ENCODE data around the gene BMF.
"Not testable (repeated sequence)": the region's sequence is repeated elsewhere in the genome, so short reads cannot be mapped to it uniquely, and the experiment has no call there.

The BMF gene

GRCh38 chr15:40128766-40129660, 20.3 kb upstream of the BMF start:
- no peak for DNase-seq

- no peak for DNase-seq
Observed at GRCh38 chr15:40125950-40126349, 17.3 kb upstream of the BMF start.

DNA sequence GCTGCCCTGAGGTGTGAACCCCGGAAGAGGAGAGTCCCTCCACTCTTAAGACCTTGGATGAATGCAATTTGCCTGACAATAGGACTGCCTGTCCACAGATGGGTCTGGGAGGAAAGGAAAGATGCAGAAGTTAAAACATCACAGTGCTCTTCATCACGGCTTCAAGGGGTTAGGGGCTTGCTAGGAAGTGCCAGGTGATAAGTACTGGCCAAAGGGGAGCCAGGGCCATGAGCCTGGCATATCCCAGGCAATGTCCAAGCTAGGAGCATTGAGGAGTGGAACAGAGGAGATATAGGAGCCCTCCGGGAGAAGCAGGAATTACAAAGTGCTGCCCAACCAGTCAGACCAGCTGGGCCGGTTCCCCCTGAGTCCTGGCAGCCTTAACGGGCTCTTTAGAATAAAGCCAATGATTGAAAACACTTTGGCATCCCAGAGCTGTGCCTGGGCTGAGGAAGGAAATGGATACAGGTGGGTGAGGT, 16.2 kb upstream of the BMF start:
- not testable (repeated sequence) for DNase-seq

DNA sequence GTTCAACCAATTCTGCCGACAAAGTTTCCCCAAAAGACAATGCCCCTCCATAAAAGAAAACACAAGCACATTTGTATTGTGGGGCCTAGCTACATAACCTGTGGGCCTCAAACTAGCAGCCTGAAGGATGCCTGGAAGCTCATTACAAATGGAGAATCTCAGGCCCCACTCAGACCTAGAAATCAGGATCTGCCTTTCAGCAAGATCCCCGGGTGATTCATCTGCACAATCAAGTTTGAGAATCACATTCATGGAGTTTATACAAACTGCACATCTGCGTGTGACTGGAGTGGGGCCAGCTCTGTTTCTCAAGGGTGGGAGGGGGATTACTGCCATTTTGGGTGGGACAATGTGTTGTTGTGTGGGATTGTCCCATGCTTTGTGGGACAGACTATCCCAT, 15.7 kb upstream of the BMF start:
- DNase-seq, result not testable (repeated sequence)

- DNase-seq, result not testable (repeated sequence)
Observed at GRCh38 chr15:40123863-40124262, 15.2 kb upstream of the BMF start.

GRCh38 chr15:40122989-40123388, 14.3 kb upstream of the BMF start:
- DNase-seq, result not testable (repeated sequence)

GRCh38 chr15:40121911-40122638, 13.4 kb upstream of the BMF start:
- DNase-seq, result no peak

DNA sequence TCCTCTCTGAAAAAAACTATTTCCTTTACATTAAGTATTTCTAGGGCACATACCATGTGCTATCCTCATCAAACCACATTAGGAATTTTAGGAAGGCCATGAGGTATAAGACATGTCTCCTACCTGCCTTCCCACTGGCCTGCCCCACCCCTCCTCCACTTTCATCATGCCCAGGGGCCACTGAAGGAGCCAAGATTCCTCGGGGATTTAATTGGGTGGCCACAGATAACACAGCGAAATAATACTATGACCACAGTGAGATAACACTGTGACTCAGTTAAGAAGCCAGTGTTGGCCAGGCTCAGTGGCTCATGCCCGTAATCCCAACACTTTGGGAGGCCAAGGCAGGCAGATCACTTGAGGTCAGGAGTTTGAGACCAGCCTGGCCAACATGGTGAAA, 9.8 kb upstream of the BMF start:
- no peak for DNase-seq

- DNase-seq, result no peak
Observed at GRCh38 chr15:40115670-40116093, 7.0 kb upstream of the BMF start.

- not testable (repeated sequence) for DNase-seq
Observed at GRCh38 chr15:40115106-40115505, 6.4 kb upstream of the BMF start.

DNA sequence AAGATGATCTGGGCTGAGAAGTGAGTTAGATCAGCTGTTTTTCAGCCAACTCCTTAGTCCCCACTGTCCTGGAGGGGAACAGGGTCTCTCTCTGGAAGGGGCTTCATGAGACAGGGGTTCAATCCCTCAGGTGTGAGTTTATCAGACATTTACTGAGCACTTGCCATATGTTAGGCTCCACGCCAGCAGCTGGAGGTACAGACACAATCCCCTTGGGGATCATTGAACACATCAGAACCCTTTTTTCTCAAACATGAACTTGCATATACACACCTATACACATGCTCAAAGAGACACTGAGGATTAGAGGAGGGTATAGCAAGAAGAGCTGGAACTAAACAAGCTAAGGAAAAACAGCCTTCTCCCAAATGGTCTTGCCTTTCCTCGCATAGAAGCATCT, 5.5 kb upstream of the BMF start:
- no peak for DNase-seq

DNA sequence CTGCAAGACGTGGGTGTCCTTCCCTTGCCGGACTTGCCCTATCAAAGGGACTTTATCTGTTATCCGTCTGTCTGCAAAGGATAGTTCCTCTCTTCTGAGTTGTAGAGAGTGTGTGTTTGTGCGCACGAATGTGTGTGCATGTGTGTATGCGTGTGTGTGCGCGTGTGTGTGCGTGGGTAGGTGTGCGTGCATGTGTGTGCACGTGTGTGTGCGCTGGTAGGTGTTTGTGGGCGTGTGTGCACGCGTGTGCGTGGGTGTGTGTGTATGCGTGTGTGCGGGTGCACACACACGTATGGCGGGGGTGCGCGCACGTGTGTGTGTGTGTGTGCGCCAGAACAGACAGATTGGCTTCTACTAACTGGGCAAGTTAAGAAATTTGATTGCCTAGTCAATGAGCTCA, 4.1 kb upstream of the BMF start:
- DNase-seq, result no peak

DNA sequence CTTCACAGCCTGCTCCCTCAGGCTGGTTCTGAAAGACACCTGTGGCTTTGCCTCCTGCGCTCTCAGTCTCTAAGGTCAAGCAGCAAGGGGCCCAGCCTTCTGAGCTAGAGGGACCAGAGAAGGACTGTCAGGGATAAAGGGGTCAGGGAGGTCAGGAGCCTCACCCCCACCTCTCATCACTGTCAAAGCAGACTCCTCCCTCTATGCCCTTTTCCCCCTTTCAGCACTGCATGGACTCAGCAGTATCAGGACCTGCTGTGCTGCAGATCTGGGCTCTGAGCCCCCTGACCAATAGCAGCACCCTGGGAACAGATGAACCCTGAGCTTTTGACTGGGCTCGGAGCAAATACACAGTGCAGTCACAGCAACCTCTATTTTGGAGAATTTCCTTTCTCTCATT, 3.2 kb upstream of the BMF start:
- DNase-seq, result no peak

DNA sequence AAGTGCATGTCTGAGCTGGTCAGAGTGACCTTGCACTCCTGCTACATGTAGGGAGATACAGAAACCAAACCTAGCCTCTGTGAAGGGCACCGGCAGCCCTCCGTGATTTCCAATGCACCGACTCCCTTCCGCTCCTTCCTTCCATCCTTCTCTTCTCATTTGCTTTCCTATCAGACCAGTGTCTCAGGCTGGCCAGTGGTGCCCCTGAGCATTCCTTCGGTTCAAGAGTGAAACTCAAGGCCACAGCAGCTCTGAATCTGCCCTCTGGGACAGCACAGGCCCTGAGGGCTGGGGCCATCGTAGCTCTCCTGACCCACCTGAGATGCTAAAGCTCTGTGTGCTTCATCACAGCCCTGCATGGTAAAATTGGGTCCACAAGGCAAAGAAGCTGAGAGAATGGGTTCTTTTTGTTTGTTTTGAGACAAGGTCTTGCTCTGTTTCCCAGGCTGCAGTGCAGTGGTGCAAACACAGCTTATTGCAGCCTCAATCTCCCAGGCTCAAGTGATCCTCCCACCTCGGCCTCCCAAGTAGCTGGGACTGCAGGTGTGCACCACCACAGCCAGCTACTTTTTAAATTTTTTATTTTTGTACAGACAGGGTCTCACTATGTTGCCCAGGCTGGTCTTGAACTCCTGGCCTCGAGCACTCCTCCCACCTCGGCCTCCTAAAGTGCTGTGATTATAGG, 2.3 kb upstream of the BMF start:
- DNase-seq, result no peak

DNA sequence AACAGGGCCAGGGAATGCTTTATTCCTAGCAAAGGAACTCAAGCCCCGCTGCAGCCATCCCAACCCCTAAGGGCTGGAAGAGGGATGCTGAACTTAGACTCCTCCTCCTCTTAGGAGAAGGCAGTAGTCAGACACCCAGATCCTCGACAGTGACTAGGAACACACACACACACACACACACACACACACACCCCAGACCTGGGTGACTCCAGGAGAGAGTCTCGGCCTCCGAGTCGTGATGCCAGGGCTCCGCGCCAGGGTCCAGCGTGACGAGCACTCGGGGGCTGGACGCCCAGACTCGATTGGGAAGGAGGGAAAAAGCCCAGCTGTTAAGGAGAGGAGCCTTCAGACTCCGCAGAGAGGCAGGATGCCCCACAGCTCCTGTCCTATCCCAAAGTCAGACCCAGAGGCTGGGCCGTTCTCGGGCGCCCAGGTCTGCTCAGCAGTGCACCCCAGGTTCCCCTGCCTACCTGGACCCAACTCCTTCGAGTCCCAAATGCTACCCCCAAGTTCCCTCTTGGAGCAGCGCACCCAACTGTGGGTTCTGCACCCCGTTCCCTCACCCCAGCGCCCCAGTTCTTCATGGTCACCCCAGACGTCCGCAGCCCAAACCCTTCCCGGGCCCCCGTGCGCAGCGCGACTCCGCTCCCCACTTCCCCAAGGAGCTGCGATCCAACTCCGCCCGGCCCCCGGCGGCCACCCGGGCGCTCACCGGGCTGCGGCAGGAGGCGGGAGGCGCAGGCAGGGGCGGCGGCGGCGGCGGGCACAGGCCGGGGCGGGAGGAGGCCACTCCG, 421 bp downstream of the BMF start:
- DNase-seq, result no peak

- no peak for DNase-seq
Observed at GRCh38 chr15:40106203-40107161, 2.2 kb downstream of the BMF start.

DNA sequence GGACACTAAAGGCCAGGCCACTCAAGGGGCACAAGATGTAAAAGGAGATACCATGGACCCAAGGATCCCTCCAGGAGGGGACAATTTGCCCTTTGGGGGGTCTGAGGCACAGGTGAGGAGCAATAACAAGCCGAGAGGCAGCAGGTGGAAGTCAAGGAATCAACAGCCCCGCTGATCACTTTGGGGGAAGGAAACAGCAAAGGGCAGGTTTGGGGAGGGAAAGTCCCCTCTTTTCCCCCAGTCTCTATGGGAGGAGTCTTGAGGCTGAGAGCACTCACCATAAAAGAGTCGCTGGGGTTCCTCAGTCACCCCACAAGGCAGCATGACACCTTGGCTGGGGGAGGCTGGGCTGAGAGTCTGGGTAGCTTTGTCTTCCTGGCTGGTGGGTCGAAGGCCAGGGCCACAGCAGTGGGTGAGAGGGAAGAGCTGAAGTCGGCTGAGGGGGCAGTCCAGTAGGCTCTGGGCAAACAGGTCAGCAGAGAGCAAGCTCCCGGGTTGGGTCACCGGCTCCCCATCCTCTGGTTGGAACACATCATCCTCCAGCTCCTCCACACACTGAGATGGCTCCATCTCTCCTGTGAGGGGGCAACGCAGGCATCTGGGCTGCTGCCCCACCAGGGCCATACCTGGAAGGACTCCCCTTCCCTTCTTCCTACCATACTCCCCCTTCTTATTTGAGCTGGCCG, 3.0 kb downstream of the BMF start:
- no peak for DNase-seq

- peak; percentile 78 for DNase-seq
Observed at GRCh38 chr15:40104865-40105516, 3.7 kb downstream of the BMF start.

GRCh38 chr15:40104296-40104864, 4.3 kb downstream of the BMF start:
- no peak for DNase-seq

DNA sequence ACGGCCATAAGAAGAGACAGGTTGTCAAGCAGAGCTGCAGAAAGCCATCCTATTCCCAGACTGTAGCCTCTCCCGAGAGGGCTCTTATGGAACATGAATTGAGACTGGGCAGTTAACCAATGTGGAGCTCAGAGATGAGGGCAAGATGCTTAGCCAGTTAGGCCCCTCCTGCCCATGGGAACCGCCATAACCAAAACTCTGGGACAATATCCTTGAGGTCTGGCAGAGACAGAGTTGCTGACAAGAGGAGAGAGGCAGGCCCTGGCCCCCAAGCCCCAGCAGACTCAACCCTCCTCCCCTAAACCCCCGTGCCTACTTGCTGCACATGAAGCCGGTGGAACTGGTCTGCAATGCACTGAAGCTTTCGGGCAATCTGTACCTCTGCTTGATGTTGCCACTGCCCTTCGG, 4.8 kb downstream of the BMF start:
- no peak for DNase-seq
